HG02852 (cell line): ENCODE data around the gene ICAM1.
"Not testable (repeated sequence)": the region's sequence is repeated elsewhere in the genome, so short reads cannot be mapped to it uniquely, and the experiment has no call there.

Experiments
- ATAC-seq: cut with Tn5 transposase; IDR thresholded peaks from one replicate; pipeline ENCODE4 v1.9.1; 2021; ENCODE audit warnings: mild to moderate bottlenecking, moderate library complexity; ENCODE audit not compliant: unreplicated experiment

The ICAM1 gene

GRCh38 chr19:10241826-10242449, 29.0 kb upstream of the ICAM1 start:
- ATAC-seq: not testable (repeated sequence)

DNA sequence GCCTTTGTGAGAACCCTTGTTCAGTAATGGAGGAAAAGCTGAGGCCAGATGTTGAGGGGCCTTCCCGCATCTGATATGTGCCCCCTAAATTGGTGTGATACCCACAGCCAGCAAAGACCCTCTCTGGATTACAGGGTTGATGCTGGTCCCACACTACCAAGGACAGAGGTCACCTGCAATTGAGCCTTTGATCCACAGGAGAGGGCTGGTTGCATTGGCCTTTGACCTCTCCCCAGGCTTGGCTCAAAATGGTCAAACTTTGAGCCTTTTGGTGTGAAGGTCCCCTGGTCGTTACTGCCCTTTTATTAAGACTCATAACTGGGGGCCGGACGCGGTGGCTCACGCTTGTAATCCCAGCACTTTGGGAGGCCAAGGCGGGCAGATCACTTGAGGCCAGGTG, 27.3 kb upstream of the ICAM1 start:
- no peak for ATAC-seq

DNA sequence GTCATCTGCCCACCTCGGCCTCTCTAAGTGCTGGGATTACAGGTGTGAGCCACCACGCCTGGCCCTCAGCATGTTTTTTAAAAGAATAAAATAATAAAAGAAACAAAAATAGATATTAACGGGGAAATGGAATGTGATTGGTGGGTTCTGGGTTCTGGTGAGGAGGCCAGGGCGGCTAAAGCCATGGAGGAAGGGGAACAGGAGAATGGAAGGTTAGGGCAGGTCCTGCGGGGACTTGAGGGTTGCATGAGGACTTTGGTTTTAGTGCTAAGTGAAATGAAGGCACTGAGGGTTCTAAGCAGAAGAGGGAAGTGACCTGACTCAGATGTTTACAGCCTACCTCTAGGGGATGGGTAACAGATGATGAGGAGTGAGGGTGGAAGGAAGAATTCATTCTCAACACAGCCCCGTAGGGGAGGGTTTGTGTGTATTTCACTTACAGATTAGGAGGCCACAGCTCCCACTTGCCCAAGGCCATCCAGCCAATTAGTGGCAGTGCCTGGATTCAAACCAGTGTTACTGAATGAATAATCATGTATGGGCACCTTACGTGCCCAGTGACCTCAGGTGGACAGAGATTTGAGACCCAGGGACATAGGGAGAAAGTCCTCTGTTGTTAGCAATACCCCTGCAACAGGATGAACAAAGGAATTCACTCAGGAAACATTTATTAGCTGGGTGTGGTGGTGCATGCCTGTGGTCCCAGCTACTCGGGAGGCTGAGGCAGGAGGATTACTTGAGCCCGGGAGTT, 25.6 kb upstream of the ICAM1 start:
- no peak for ATAC-seq

- no peak for ATAC-seq
These were observed 24.4 kb upstream of the ICAM1 start for GRCh38 chr19:10246511-10246910.

- ATAC-seq: peak; percentile 83
These were observed 18.9 kb upstream of the ICAM1 start, which contains the start of gene MRPL4 for GRCh38 chr19:10251792-10252694. Gene MRPL4 (plus strand): TSS chr19:10252214. CDS start chr19:10252254, 40 bp downstream.

- no peak for ATAC-seq
These were observed 18.2 kb upstream of the ICAM1 start for GRCh38 chr19:10252707-10253106.

DNA sequence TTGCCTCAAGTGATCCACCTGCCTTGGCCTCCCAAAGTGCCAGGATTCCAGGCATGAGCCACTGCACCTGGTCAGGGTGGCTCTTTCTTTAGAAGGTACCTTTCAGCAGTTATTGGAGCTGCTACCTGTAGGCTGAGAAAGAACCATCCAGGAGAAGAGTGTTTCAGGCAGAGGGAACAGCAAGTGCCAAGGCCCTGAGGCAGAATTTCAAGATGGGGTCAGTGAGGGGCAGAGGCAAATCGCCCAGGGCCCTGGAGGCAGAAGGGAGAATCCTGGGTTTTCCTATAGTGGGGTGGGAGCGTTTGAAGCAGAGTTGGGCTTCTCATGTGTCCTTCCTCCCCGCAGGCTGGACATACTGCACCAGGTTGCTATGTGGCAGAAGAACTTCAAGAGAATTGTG, 16.7 kb upstream of the ICAM1 start:
- ATAC-seq: no peak

- no peak for ATAC-seq
These were observed 15.6 kb upstream of the ICAM1 start for GRCh38 chr19:10255358-10255757.

DNA sequence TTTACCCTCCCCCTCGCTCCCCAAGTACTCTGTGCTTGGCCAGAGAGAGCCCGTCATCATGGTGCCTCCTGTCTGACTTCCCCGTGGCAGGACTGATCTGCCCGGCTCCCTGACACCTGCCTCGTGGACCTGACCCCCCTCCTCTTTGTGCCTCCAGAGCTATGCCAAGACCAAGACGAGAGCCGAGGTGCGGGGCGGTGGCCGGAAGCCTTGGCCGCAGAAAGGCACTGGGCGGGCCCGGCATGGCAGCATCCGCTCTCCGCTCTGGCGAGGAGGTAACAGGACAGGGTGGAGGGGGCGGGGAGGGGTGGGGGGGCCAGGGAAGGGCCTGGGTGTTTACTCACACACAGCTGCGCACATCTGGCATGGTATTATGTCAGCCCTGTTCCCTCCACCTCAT, 14.4 kb upstream of the ICAM1 start:
- ATAC-seq: no peak

DNA sequence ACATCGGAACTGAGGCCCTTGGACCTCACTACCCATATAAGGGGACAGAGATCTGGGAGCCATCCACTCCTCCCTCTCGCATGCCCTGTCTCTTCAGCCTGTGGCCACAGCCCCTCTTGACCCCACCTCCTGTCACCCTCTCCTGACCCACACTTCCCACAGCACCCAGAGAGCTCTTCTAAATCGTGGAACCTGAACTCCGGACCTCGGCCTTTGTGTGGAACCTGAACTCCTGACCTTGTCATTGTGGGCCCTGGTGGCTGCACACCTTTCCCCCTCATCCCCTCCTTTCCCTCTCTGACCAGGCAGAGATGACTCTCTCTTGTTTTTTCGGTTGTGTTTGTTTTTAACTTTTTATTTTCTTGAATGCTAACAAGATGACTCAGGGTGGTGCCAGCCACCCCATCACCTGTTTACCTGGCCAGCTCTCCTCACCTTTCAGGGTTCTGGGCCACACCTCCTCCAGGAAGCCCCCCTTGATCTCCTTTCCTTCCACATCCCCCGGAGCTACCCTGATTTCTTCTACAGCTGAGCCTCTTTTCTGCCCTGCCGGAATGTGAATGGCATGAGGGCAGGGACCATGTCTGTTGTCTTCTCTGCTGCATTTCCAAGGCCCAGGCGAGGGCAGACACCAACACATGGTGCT, 13.8 kb upstream of the ICAM1 start:
- no peak for ATAC-seq

DNA sequence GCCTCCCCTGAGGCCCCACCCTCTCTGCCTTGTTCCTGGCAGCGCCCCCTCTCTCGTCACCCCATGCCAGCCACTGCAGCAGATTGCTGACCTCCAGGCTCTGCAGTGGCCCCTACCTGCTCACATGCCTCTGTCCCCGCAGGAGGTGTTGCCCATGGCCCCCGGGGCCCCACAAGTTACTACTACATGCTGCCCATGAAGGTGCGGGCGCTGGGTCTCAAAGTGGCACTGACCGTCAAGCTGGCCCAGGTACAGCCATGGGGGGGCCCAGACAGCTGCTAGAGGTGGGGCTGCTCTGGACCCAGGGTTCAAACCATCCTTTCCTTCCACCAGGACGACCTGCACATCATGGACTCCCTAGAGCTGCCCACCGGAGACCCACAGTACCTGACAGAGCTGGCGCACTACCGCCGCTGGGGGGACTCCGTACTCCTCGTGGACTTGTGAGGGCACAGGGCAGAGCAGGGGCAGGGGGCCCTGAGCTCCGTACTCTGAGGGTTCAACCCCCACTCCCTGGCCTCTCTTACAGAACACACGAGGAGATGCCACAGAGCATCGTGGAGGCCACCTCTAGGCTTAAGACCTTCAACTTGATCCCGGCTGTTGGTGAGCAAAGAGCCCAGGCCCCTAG, 12.7 kb upstream of the ICAM1 start:
- ATAC-seq: no peak

DNA sequence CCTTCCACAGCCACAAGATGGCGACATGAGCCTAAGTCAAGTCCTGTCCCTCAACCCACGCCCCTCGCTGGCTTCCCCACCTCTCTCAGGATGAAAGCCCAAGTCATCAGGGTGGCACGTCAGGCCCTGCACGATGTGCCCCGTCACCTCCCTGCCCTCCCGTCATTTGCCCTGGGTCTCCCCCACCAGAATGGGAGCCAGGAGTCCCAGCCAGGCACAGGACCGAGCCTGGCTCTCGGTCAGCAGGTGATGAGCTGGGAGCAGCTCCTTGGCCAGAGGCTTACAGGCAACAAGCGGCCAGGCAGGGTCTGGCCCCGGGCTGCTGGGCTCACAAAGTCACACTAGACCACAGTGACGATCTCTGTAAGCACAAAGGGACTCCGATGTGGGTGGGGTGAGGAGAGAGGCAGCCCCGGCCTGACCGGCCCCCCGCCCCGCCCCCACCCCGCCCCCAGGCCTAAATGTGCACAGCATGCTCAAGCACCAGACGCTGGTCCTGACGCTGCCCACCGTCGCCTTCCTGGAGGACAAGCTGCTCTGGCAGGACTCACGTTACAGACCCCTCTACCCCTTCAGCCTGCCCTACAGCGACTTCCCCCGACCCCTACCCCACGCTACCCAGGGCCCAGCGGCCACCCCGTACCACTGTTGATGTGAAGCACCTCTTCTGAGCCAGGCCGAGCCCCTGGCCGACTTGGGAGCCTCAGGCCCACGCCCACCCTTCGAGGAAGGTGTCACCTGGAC, 11.6 kb upstream of the ICAM1 start:
- ATAC-seq: no peak

- no peak for ATAC-seq
These were observed 10.8 kb upstream of the ICAM1 start for GRCh38 chr19:10260141-10260584.

DNA sequence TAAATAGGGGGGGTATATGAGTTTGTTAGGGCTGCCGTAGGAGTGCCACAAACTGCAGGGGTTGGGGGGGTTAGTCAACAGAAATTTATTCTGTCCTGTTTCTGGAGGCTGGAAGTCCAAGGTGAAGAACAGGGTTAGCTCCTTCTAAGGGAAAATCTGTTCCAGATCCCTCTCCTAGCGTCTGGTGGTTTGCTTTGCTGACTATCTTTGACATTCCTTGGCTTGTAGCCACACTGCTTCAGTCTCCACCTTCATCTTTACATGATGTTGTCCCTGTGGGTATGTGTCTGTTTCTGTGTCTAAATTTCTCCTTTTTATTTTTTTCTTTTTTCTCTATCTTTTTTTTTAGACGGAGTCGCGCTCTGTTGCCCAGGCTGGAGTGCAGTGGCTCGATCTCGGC, 8.1 kb upstream of the ICAM1 start:
- no peak for ATAC-seq

- no peak for ATAC-seq
These were observed 4.2 kb upstream of the ICAM1 start for GRCh38 chr19:10266706-10267105.

- ATAC-seq: no peak
These were observed 2.8 kb upstream of the ICAM1 start for GRCh38 chr19:10268071-10268470.

- ATAC-seq: no peak
These were observed 1.4 kb upstream of the ICAM1 start for GRCh38 chr19:10269333-10270179.

- peak; percentile 39 for ATAC-seq
These were observed 722 bp upstream of the ICAM1 start for GRCh38 chr19:10270180-10270615.

DNA sequence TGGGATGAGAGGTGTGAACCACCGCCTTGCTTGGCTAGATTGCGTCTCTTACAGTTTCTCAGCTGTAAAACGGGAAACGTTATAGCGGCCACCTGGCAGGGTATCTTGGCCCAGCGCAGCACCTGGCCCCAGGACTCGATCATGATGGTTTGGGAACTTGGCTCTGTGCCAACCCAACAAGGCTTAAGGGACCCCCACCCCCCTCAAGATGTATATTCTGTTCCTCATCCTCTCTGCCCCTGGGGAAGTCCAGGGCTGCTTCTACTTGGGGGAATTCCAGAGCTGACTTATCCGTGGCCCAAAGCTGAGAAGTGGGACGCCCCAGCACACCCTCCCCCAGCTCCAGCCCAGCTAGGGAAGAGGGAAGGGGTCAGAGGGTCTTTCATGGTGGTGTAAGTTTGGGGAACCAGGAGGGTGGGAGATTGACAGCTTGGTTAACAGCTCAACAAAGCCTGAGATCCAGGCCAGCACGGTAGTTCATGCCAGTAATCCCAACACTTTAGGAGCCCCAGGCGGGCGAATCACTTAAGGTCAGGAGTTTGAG, 695 bp downstream of the ICAM1 start:
- peak; percentile 26 for ATAC-seq
